ENCODE results near the gene S100P.
"Not testable (repeated sequence)": the region's sequence is repeated elsewhere in the genome, so short reads cannot be mapped to it uniquely, and the experiment has no call there.

The S100P gene

DNA sequence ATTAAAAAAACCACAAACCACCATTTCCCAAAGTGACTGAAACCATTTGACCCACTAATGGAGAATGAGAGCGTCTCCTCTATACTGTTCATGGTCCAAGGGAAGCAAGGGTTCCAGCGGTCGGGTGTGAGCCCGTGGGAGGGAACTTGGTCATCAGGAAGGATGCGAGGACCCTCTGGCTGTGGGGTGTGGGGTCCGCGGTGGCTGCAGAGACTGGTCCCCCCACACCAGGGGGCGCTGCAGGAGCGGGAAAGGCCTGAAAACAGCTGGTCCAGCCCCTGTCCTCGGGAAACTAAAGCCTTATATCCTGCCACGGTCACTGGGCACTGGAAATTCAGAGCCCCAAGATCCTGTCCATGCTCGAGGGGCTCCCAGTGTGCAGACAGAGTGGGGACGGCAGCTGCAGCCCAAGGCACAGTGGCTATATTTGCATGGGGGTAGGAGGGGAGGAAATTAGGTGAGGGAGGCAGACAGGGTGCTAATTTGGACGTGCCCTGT, 26.6 kb downstream of the S100P start:
- DNase-seq = peak in 50 of 51 donors; percentile 27 to 95 (median 72)

DNA sequence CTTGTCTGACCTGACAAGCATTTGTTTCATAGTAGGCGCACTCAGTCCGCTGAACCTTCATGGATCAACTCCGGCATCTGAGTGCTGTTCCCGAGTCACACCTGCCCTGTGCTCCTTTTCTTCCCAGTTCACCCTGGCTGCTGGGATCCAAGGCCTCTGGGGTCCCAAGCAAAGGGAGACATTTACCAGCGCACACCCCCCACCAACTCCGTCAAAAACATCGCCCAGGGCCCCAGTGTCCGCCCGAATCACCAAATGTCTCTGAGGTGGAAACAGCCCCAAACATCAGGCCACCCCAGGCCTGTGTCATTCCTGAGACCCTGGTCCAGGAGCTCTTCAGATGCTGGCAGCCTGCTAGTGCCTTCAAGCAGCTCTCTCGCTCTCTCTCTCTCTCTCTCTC, 27.4 kb downstream of the S100P start:
- no peak for DNase-seq

DNA sequence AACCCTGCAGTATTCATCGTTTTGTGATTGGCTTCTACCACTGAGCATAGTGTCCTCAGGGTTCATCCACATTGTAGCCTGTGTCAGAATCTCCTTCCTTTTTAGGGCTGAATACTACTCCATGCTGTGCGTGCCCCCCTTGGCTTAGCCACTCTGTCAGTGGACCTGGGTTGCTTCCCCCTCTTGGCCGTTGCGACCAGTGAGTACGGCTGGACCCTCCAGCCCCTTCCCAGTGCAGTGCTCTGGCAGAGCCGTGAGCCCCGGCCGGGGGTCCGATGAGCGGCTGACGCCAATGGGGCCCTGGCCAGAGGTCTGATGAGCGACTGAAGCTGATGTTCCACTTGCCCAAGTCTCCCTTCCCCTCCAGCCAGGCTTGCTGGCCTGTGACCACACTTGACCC, 29.2 kb downstream of the S100P start:
- DNase-seq = no peak

DNA sequence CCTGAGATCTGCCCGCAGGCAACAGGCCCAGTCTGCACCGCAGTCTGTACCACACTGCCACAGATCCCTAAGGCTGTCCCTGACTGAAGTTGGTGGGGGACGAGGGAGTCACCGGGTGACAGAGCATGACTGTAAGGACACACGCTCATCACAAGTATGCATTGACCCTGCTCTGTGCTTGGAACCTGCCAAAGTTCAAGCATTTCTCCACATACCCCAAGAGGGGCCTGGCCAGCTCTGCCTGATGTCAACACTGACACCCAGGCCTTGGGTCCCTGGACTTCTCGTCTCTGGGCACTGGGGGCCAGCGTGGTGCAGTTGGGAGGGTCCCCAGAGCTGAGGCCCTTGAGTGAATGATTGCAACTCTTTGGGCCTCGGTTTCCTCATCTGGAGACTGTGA, 30.2 kb downstream of the S100P start:
- no peak for DNase-seq

DNA sequence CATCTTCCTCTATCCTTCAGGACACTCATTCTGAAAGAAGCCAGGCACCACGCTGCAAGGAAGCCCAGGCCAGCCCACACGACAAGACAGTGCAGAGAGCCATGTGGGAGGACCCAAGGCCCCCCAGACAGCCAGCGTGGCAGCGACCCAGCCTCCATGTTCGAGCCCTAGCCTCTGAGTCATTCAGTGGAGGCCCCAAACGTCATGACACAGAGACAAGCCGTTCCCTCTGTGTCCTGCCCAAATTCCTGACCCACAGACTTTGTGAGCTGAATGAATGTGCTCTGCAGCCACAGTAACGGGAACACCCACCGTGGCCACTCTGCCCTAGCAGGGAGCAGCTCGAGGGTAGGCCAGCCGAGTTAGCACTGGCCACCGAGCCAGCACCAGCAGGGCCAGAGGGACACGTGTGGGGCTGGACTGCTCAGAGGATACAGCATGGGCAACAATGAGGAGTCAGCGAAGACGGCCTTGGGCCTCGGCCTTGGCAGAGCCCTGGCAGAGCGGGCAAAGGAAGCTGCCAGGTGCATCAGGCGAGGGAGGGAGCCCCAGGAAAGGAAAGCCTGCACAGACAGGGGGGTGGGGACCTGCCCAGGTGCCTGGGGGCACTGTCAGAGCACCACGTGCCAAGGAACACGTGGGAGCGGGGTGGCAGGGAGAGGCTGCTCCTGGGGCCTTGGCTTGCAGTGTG, 30.9 kb downstream of the S100P start:
- DNase-seq = peak in 17 of 51 donors; percentile 10 to 78 (median 51)

DNA sequence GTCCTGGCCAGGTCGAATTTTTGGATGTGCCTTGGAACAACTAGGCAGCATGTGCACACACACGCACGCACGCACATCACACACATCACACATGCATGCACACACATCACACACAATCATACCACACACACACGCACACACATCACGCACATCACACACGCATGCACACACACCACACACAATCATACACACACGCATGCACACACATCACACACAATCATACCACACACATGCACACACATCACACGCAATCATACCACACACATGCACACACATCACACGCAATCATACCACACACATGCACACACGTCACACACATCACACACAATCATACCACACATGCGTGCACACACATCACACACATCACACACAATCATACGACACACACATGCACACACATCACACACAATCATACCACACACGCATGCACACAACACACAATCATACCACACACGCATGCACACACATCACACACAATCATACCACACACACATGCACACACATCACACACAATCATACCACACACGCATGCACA, 31.8 kb downstream of the S100P start:
- not testable (repeated sequence) for DNase-seq

DNA sequence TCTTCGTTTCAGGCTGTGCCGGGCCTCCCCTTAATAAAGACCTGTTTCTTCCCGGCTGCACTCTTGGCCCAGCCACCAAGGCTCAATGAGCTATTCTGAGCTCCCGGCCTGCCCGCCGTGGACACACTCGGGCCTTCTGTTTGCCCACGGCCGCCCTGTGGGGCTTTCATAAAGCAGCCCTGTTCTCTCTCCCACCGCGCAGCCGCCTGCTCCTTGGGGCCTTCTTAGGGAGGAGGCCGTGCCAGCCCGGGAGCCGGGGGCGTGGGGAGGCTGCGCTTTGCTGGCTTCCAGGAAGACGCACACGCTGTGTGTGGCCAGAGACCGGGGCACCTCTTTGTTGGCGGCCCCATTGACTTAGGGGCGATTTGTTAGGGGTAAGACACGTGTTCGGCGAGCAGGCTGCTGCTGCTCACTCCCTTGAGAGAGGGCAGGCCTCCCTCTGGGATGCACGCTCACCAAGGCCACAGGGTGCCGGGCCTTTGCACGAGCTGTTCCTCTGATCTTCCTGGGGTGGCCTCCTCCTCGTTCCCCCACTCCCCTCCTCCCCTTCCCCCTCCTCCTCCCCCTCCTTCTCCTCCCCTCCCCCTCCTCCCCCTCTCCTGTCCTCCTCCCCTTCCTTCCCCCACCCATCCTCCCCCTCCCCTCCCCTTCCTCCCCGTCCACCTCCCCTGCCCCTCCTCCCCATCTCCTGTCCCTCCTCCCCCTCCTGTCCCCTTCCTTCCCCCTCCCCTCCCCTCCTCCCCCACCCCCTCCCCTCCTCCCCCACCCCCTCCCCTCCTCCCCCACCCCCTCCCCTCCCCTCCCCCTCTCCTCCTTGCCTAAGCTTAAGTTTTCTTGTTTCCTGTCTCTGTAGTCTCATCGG, 33.6 kb downstream of the S100P start:
- peak in 49 of 51 donors; percentile 34 to 96 (median 83) for DNase-seq

DNA sequence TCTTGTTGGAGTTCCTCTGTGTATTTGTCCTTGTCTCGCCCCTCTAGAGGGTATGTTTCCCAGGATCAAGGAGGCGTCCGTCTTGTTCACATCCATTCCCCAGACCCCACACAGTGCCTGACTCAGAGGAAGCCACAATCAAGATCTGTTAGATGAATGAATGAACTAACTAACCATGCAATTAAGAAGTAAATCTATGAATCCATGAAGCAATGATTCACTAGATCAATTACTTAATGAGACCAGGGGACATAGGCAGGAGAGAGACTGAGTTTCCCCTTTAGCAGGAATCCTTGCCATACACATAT, 34.2 kb downstream of the S100P start:
- DNase-seq = no peak

DNA sequence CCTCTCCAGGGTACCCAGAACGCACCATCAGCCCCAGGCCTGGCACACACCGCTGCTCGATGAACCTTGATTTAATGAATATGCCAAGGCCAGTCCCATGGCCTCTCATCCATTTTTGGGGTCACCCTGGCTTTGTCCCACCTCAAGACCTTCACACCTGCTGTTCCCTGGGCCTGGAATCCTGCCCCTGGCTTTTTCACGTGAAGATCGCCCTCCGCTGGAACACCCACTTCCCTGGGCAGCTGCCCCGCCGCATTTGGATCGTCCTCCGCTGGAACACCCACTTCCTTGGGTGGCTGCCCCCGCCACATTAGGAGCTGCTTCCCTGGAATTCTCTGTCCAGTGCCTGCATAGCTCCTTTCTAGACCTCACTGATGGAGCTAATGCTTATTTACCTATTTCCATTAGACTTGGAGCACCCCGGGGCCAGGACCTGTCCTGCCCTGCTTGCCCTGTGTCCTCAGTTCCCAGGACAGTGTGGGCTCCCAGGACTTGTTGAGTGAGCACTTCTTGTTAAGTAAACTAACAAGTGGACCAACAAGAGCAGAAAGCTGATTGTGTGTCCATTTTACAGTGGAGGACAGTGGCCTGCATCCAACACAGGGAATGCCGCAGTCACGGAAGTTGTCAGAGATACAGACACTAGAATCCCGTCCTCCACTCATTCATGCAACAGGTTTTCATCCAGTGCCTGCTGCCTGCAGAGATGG, 34.8 kb downstream of the S100P start:
- DNase-seq = peak in 1 of 51 donors; percentile 17

DNA sequence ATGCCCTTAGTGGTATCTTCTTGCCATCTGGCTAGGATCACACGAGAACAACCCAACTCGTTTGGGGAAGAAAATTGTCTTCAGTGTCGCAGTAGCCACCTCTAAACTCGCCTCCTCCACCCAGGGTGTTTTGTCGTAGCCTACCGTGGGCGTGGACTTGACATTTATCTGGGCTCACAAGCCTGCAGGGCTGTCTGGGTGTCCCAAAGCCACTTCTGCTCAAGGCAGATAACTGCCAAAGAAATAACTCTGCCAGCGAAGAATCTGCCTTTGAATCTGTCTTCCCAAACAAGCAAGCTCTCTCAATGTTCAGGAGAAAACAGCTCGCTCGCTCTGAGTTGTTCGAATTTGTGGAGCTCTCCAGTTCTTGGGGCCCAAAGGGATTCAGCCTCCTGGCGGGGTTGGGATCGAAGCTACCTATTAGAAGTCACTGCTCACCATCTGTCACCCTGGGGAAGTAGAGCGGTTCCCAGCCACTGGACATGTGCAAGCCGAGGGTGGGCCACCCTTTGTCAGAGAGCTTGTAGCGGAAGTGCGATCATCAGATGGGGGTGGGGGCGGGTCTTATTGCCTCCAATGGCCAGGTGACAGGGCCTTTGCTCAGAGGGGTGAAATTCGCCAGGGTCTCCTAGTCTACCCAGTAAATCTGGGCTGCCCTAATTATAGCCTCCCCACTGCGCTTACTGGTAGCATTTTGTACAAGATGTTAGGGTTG, 37.1 kb downstream of the S100P start:
- DNase-seq = peak in 2 of 51 donors; percentile 10 to 13

DNA sequence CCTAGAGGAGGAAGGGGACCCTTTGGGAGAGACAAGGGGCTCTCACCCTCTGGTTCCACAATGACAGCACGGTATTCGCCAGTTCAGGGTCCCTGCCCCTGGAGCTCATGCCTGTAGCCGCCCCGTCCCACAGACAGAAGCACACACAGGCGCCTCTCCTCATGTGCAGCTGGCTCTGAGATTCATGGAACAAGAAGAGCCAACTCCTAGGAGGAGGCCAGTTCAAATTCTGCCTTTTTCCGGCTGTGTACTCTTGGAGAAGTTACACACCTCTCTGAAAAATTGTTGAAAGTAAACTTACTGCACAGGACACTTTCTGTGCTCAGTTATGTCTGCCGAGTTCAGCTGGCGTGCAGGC, 37.6 kb downstream of the S100P start:
- DNase-seq = no peak

DNA sequence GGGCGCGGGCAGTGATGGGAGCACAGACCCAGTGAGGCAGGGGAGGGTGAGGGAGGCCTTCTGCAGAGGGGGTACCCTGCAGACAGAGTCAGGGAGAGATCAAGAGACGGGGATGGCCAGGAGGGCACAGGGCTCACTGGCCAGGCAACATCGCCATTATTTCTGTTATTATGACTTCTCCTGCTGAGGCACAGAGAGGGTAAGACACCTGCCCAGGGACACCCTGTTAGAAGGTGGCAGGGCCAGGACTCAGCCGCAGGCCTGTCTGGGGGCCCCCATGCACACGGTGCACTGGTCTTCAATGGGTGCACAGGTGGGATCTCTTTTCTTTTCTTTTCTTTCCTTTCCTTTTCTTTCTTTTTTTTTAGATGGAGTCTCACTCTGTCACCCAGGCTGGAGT, 38.1 kb downstream of the S100P start:
- no peak for DNase-seq

DNA sequence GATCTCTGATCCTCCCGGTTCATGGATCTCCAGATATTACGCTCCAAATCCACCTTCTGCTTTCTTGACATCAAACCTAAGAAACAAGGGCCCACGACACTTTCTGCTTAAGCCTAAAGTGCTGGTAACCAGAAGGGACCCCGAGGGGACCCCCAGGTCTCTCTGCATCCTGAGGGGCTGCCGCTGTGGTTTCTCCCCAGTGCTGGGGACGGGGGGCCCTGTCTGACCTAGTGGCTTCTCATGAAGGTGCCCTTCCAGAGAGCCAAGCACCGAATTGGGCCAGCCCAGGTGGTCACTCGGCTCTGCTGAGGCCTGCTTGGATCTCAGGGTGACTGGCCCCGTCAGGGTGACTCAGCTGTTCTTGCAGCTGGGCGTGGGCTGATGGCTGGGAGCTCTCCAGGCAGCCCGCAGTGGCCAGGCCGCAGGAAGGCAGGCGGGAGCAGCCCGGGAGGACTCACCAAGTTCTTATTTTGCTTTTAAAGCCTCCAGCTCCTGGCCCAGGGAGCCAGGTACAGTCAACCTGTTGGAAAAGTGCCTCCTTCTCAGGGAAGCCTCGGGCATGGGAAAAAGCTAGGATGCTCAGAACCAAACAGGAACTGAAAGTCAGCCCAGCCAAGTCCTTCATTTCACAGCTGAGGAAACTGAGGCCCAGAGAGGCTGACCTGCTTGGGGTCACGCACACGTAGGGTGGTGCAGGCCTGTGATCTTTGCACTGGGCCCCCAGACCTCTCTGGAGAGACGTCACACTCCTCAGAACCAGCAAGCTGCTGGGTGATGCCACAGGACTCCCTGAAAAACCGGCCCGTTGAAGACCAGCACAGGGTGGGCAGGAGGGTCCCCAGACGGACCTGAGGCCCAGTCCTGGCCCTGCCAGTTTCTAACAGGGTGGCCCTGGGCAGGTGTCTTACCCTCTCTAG, 39.0 kb downstream of the S100P start:
- DNase-seq = peak in 35 of 51 donors; percentile 16 to 84 (median 56)

DNA sequence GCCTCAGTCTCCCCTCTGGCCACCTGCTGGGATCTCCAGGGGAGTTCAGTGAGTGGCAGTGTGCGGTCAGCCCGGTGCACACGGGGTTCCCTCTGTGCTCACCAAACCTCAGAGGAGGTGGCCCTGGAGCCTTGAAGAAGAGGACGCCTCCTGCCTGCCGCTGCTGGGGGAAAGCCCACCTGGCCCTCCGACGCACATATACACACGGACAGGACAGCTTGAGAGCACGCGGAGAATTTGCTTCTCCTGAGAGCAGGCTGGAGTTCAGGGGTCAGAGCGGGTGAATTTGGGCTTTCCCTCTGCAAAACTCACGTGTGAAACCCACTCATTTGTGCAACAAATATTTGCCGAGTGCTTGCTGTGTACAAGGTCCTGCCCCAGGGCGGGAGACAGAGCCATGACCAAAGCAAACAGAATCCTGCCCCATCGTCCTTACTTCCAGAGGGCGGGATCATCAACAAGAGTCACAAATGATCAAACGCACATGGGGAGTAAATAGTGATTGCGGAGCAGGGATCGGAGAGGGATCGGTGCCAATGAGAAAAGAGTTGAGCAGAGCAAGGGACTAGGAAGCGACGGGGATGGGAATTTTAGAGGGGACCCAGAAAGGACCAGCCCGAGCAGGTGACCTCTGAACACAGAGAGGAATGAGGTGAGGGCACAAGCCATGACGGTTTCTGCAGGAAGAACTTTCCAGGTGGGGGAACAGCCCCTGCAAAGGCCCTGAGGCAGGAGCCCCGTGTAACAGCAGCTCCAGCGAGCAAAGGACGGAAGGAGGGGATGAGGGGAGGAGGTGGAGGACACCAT, 39.9 kb downstream of the S100P start:
- no peak for DNase-seq

DNA sequence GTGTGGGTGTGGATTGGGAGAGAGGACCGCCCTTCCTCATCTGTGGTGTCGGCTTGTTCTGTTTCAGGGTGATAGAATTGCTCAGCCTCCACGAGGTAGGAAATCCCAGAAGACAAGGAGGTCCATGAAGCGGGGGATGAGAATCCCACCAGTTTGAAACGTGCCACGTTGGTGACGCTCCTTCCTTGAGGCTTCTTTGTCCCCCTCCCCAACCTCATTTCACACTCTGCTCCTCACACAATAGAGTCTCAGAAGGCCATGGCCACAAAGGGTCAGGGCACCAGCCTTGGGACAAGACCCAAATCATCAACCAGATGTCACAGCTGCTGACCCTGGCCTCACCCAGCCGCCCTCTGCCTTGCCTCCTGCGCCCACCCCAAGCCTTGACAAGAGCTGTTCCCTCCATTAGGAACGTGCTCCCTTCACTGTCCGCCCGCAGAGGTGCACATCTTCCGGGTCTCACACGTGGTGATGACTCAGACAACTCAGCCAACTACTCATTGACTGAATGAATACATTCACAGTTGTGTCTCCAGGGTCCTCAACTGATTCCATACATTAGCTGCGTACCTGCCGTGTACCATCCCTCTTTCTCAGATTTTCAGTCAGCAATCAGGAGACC, 40.6 kb downstream of the S100P start:
- DNase-seq = no peak

DNA sequence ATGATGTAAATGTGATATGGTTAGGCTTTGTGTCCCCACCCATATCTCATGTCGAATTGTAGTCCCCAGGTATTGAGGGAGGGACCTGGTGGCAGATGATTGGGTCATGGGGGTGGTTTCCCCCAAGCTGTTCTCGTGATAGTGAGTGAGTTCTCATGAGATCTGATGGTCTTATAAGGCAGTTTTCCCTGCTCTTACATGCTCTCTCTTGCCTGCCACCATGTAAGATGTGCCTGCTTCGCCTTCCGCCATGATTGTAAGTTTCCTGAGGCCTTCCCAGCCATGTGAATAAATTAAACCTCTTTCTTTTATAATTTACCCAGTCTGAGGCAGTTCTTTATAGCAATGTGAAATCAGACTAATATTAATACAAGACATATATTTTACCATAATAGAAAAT, 46.2 kb downstream of the S100P start:
- no peak for DNase-seq

DNA sequence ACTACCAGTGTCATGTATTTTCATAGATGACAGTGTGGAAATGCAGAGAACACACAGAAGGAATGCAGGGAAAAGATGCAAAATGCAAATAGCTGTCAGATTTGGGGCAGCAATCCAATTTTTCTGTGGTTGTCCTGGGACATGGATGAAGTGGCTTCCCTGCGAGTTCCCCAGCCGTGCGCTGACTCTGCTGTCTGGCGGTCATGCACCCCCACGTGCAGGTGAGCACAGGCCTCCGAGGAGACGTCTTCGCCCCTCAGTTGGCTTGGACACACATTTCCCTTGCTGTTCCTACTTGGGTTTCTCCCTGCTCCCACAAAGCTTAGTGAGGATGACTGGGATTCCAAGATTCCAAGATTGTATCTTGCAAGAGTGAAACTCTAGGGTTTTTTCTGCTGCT, 46.7 kb downstream of the S100P start:
- DNase-seq = no peak

DNA sequence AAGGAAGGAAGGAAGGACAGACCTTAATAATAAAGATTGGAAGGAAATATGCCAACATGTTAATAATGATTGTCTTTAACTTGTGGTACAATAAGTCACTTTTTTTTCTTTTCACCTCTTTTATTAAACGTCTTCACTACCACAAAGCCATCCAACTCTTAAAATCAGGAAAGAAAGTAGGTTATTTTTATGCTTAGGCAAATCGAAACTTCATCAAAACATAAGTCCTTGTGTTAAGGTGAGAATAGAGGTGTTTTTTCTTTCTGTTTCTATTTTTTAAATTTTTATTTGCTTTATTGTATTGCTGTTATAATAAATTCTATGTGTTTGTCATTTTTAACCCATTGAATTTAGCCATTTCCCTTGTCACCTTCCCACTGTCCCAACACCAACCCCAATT, 48.8 kb downstream of the S100P start:
- DNase-seq = no peak

DNA sequence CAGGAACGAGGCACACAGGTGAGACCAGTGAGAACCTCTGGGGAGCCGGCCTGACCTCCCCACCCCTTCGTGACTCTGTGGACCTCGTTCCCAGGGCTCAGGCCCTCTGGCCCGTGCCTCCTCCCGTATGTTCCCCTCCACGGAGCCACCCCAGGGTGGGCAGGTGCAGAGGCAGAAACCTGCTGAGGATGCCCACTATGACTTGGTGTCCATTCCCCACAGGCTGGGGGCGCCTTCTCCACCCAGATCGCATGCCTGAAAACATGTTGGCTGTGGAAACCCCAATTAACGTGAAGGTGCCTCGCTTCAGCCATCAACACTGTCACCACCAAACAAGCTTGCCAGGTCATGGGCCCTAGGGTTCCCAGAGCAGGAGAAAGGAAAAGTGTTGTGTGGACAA, 49.3 kb downstream of the S100P start:
- no peak for DNase-seq
